ENCODE results near the gene TRIM29. TPM values are rescaled to one million over a fixed set of nuclear protein-coding genes. Genes with fewer than 3 reads are reported as not detected.

The TRIM29 gene
- total RNA-seq, 1 experiment from 2014 or later, result not detected

- H4K20me1 ChIP-seq (ENCODE audit: control insufficient read depth, insufficient read depth, insufficient read length), result no peaks in the 10 kb centered on the region
- H3K79me2 ChIP-seq (ENCODE audit: insufficient read depth, low read length), result no peaks in the 10 kb centered on the region
- H3K27me3 ChIP-seq (ENCODE audit: insufficient read depth, low read length), result peaks cover 8% of the 10 kb centered on the region
- H3K4me1 ChIP-seq (ENCODE audit: insufficient read depth, low read length), result no peaks in the 10 kb centered on the region; the same call in 1 of the 2 replicates
- no peak overlapping the region for H4K8ac ChIP-seq (replicated peaks; ENCODE audit: insufficient read length, low read depth, low read length)
- H3K56ac ChIP-seq (ENCODE audit: insufficient read length, low read depth, low read length), result no peak overlapping the region
- H2BK20ac ChIP-seq (ENCODE audit: low read depth, low read length, poor library complexity, severe bottlenecking), result no peak overlapping the region
- no peak overlapping the region for H3K9ac ChIP-seq (ENCODE audit: extremely low read depth, insufficient read length, low read length)
- H4K5ac ChIP-seq (ENCODE audit: insufficient read length, low read depth, low read length), result no peak overlapping the region
- no peak overlapping the region for H2BK12ac ChIP-seq (ENCODE audit: insufficient read length, low read depth, low read length)
- H2BK5ac ChIP-seq (ENCODE audit: insufficient read length, low read length), result no peak overlapping the region
- H3K18ac ChIP-seq (ENCODE audit: insufficient read length, low read depth, low read length), result no peak overlapping the region
- no peak for DNase-seq
- WGBS (ENCODE audit: extremely low coverage, insufficient read length, low lambda C conversion rate), result no CpG with 5 or more reads among the region's 7 CpGs
- H2BK15ac ChIP-seq (ENCODE audit: low read depth, low read length), result no peak overlapping the region
- H2AK5ac ChIP-seq (ENCODE audit: insufficient read length, low read length), result no peak overlapping the region
- Mint-ChIP-seq H3K27ac (no peak overlapping the region), H3K4me1 (peaks cover 27 to 49% of the 10 kb centered on the region in 2 experiments), H3K9me3 (peaks cover 0 to 3% of the 10 kb centered on the region in 2 experiments; a peak in 2 of 5 replicates), H3K36me3 (ENCODE audit: insufficient read depth in 1 of 3, low read depth in 3 of 3) (no peaks in the 10 kb centered on the region; a peak in 2 of 7 replicates), H3K4me3 (no peak overlapping the region), H3K27me3 (ENCODE audit: low read depth) (peaks cover 94% of the 10 kb centered on the region)
- H3T11ph ChIP-seq (ENCODE audit: low read length), result no peak overlapping the region
- H3K23me2 ChIP-seq (ENCODE audit: insufficient read length, low read depth, low read length, poor library complexity, severe bottlenecking), result no peaks in the 10 kb centered on the region
- H3K23ac ChIP-seq (ENCODE audit: insufficient read length, low read depth, low read length), result no peak overlapping the region
- no peak overlapping the region for H3K4ac ChIP-seq (ENCODE audit: low read depth, low read length)
- no peaks in the 10 kb centered on the region for H3K79me1 ChIP-seq (ENCODE audit: insufficient read depth, low read depth, low read length, poor library complexity, severe bottlenecking)
- no peak overlapping the region for H3K4me2 ChIP-seq (ENCODE audit: insufficient read depth, insufficient read length, low read length)
- H2AFZ ChIP-seq (ENCODE audit: low read length), result no peak overlapping the region
- no peak overlapping the region for H3K27ac ChIP-seq (ENCODE audit: insufficient read length, low read depth, low read length)
- no peaks in the 10 kb centered on the region for H3K9me3 ChIP-seq (ENCODE audit: control insufficient read depth, low read depth, low read length)
- no peak for TF ChIP-seq CTCF (conservative IDR thresholded peaks at IDR 0.05)
- no peak overlapping the region for H2BK120ac ChIP-seq (ENCODE audit: low read depth, low read length, poor library complexity, severe bottlenecking)
- H3K14ac ChIP-seq (ENCODE audit: insufficient read depth, low read length), result no peak overlapping the region
- no peak overlapping the region for H4K91ac ChIP-seq (ENCODE audit: insufficient read length, low read depth, low read length)
These were observed 47.2 kb upstream of the TRIM29 start for GRCh38 chr11:120184946-120185705.

Measured in H9 (cell line).